Measurements from ENCODE around the gene CCR5AS.
"Not testable (repeated sequence)": the region's sequence is repeated elsewhere in the genome, so short reads cannot be mapped to it uniquely, and the experiment has no call there.

Gene CCR5AS

GRCh38 chr3:46395210-46395661 is 11.6 kb downstream of the CCR5AS start:
- DNase-seq (ENCODE audit: low spot score, unreplicated experiment), result no peak
- H3K36me3 Mint-ChIP-seq (ENCODE audit: insufficient read depth), result no peaks in the 10 kb centered on the region
- peak overlapping the region; percentile 53 for H3K27ac Mint-ChIP-seq
- H3K4me3 Mint-ChIP-seq (ENCODE audit: low read depth), result no peak overlapping the region
- no peak for TF ChIP-seq CTCF (IDR thresholded peaks at IDR 0.05; ENCODE audit: unreplicated experiment)
- peaks cover 17% of the 10 kb centered on the region for H3K27me3 Mint-ChIP-seq
- H3K4me1 Mint-ChIP-seq (ENCODE audit: low read depth), result peaks cover 6% of the 10 kb centered on the region
- H3K9me3 Mint-ChIP-seq (ENCODE audit: low read depth), result peaks cover 6% of the 10 kb centered on the region

DNA sequence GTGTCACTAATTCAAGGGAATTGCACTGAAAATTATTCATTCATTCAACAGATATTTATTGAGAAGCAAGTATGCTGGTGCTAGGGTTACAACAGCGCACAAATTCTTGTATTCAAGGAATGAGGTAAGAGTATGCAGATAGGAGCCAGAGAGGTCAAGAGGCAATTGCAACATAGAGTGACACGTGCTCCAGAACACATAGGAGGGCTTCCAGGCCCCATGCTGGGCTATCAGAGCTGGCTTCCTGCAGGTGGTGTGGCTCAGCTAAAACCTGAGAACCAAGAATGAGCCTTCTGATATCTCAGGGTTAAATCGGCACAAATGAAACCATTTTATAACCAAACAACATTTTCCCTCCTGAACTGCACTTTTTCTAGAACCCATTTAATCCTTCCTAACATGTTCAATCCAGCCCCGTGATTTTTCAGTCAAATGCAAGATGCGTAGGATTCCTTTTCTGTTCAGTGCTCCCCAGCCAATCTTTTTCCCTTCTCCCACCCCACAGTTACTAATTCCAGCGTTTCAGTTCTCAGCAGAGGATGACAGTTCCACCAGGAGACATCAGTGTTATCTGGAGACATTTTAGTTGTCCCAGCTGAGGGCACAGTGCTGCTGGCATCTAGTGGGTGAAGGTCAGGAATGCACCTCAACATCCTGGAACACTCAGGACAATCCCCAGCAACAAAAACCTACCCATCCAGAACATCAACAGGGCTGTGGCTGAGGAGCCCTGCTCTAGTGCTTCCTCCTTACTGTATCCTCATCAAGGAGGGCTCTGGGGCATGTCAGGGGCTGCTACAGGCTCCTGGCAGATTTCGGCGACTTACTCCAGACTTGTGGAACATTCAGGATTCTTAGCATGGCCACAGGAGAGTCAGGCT is 13.1 kb downstream of the CCR5AS start:
- peaks cover 6% of the 10 kb centered on the region for H3K4me1 Mint-ChIP-seq (ENCODE audit: low read depth)
- no peak for TF ChIP-seq CTCF (IDR thresholded peaks at IDR 0.05; ENCODE audit: unreplicated experiment)
- DNase-seq (ENCODE audit: low spot score, unreplicated experiment), result no peak
- H3K27ac Mint-ChIP-seq, result no peak overlapping the region
- no peaks in the 10 kb centered on the region for H3K36me3 Mint-ChIP-seq (ENCODE audit: insufficient read depth)
- H3K27me3 Mint-ChIP-seq, result peaks cover 17% of the 10 kb centered on the region
- H3K9me3 Mint-ChIP-seq (ENCODE audit: low read depth), result peaks cover 6% of the 10 kb centered on the region
- H3K4me3 Mint-ChIP-seq (ENCODE audit: low read depth), result no peak overlapping the region

GRCh38 chr3:46393011-46393410 is 13.9 kb downstream of the CCR5AS start:
- Mint-ChIP-seq H3K4me3 (ENCODE audit: low read depth) (no peak overlapping the region), H3K27me3 (peaks cover 17% of the 10 kb centered on the region), H3K9me3 (ENCODE audit: low read depth) (peaks cover 6% of the 10 kb centered on the region), H3K36me3 (ENCODE audit: insufficient read depth) (no peaks in the 10 kb centered on the region), H3K27ac (peak overlapping the region; percentile 8), H3K4me1 (ENCODE audit: low read depth) (peaks cover 6% of the 10 kb centered on the region)
- no peak for DNase-seq (ENCODE audit: low spot score, unreplicated experiment)
- no peak for TF ChIP-seq CTCF (IDR thresholded peaks at IDR 0.05; ENCODE audit: unreplicated experiment)

DNA sequence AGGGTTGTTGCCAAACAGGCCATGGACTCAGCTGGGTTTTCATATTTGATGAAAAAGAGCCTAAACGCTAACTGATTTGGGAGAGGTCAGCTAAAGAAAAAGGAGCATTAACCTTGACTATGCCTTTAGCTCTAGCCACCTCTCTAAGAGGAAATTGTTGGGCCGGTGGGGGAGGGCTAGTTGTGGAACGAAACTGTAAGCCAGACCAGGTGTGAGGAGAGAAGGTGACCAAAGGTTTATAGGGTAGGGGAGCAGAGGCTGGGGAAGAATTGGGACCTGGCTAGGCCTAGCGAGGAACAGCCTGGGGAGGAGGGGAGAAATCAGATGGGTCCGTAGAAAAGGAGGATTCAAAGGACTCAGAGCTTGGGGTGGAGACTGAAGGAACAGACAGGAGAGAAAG is 15.3 kb downstream of the CCR5AS start:
- DNase-seq (ENCODE audit: low spot score, unreplicated experiment); H3K9me3 Mint-ChIP-seq (ENCODE audit: low read depth); H3K4me1 Mint-ChIP-seq (ENCODE audit: low read depth); H3K27ac Mint-ChIP-seq; H3K36me3 Mint-ChIP-seq (ENCODE audit: insufficient read depth); H3K4me3 Mint-ChIP-seq (ENCODE audit: low read depth): not testable (repeated sequence)
- peaks cover 11% of the 10 kb centered on the region for H3K27me3 Mint-ChIP-seq

DNA sequence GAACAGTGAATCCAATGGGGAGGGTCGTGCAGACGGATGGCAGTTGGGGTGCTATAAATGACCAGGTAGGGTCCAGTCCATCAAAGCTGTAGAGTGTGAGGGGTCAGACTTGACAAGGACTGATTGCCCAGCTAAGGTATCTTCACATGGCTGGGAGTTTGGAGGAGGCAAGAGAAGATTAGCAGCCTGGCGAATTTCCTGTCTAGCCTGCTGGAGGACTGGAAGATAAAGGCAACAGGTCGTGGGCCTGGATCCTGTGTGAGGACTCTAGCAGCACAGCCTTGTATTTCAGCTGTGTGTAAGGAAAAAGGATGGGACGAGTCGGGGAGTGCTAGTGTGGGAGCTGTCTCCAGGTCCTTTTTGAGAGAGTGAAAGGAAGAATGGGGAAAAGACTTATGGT is 17.6 kb downstream of the CCR5AS start:
- Mint-ChIP-seq H3K27ac (no peak overlapping the region), H3K9me3 (ENCODE audit: low read depth) (peaks cover 6% of the 10 kb centered on the region), H3K4me1 (ENCODE audit: low read depth) (peaks cover 6% of the 10 kb centered on the region), H3K4me3 (ENCODE audit: low read depth) (no peak overlapping the region), H3K27me3 (peaks cover 3% of the 10 kb centered on the region), H3K36me3 (ENCODE audit: insufficient read depth) (no peaks in the 10 kb centered on the region)
- no peak for TF ChIP-seq CTCF (IDR thresholded peaks at IDR 0.05; ENCODE audit: unreplicated experiment)
- DNase-seq (ENCODE audit: low spot score, unreplicated experiment), result no peak

GRCh38 chr3:46388847-46389246 is 18.0 kb downstream of the CCR5AS start:
- not testable (repeated sequence) for H3K4me1 Mint-ChIP-seq (ENCODE audit: low read depth); DNase-seq (ENCODE audit: low spot score, unreplicated experiment); H3K4me3 Mint-ChIP-seq (ENCODE audit: low read depth); H3K9me3 Mint-ChIP-seq (ENCODE audit: low read depth); H3K36me3 Mint-ChIP-seq (ENCODE audit: insufficient read depth); H3K27ac Mint-ChIP-seq; H3K27me3 Mint-ChIP-seq

Measured in progenitor cell of endocrine pancreas (in vitro differentiated cells).